Thoracic aorta (tissue), 2 donors: ENCODE results near the gene TMEM123. TPM values are rescaled to one million over a fixed set of nuclear protein-coding genes. Genes with fewer than 3 reads are reported as not detected.

ENCODE experiments used
- ATAC-seq: fragments of 150-250 bp; one replicate; pipeline ENCODE4 v1.8.0; 2017; ENCODE audit warnings: low read depth; ENCODE audit not compliant: insufficient number of reproducible peaks, low FRiP score
- DNase-seq: peaks from one replicate; pipeline ENCODE4 v3.0.0-alpha.2; 2020; ENCODE audit warnings: low spot score
- H3K27ac ChIP-seq, 2 donors: fragments of 200-600 bp; sonication (generic); 1 replicate in 1 of 2; 2 replicates in 1 of 2; pipeline ENCODE4 v1.5.1; 2016; ENCODE audit warnings: mild to moderate bottlenecking in 2 of 2, moderate library complexity in 2 of 2
- H3K27me3 ChIP-seq: fragments of 200-600 bp; sonication (generic); replicated peaks from 2 replicates; pipeline ENCODE4 v1.6.0; 2016; ENCODE audit warnings: mild to moderate bottlenecking; ENCODE audit not compliant: insufficient read depth
- H3K36me3 ChIP-seq: fragments of 200-600 bp; sonication (generic); one replicate; pipeline ENCODE4 v1.5.1; 2016
- H3K4me1 ChIP-seq, 2 donors: fragments of 200-600 bp; sonication (generic); 1 replicate in 1 of 2; 2 replicates in 1 of 2; pipeline versions ENCODE4 v1.5.1 to v1.6.0; 2016; ENCODE audit warnings: low read depth in 2 of 2, mild to moderate bottlenecking in 1 of 2; ENCODE audit not compliant: control insufficient read depth in 1 of 2
- H3K4me3 ChIP-seq: fragments of 200-600 bp; sonication (generic); 2 replicates; pipeline ENCODE4 v1.5.1; 2016; ENCODE audit warnings: mild to moderate bottlenecking
- H3K9me3 ChIP-seq: fragments of 200-600 bp; sonication (generic); 2 replicates; pipeline ENCODE4 v1.5.1; 2016
- CTCF ChIP-seq: fragments of 200-600 bp; sonication (generic); IDR thresholded peaks from one replicate; pipeline ENCODE4 v1.5.1; 2019; ENCODE audit warnings: antibody characterized with exemption
- total RNA-seq, 2 donors: library from RNA; depleted of rRNA; stranded (reverse); fragments of >200 nt; gene quantifications; one replicate each; pipeline versions ENCODE4 v1.1.0 to v1.2.3, GENCODE V29; 2016

TMEM123 gene
- total RNA-seq, 2 donors from 2014 or later = 50.8 to 77.5 TPM

- DNase-seq = no peak
- Histone ChIP-seq H3K4me3 (no peak overlapping the region), H3K4me1 (no peaks in the 10 kb centered on the region), H3K27ac (no peak overlapping the region), H3K36me3 (no peaks in the 10 kb centered on the region), H3K27me3 (no peaks in the 10 kb centered on the region), H3K9me3 (no peaks in the 10 kb centered on the region)
- no peak for TF ChIP-seq CTCF
- no peak for ATAC-seq
Observed at GRCh38 chr11:102414559-102414958, 38.0 kb downstream of the TMEM123 start.

DNA sequence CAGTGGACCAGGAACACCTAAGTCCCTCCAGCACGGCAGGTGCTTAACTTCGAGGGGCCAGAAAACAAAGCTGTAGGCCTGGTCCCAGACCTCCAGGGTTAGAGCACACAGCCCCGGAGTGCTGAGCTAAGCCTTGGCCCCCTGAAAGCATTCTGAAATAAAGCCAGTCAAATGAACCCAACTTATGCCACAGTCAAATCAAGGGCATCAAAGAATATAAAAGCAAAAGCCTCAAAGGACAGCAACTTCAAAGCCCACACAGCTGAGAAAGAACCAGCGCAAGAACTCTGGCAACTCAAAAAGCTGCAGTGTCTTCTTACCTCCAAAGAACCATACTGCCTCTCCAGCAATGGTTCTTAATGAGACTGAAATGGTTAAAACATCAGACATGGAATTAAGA is 39.1 kb downstream of the TMEM123 start:
- Histone ChIP-seq H3K4me1 (no peaks in the 10 kb centered on the region), H3K36me3 (no peaks in the 10 kb centered on the region), H3K27ac (no peak overlapping the region), H3K27me3 (no peaks in the 10 kb centered on the region), H3K9me3 (no peaks in the 10 kb centered on the region), H3K4me3 (no peak overlapping the region)
- no peak for TF ChIP-seq CTCF
- no peak for ATAC-seq
- DNase-seq = no peak

GRCh38 chr11:102411142-102411541 is 41.4 kb downstream of the TMEM123 start:
- DNase-seq (no peak), ATAC-seq (no peak)
- Histone ChIP-seq H3K4me3 (no peak overlapping the region), H3K36me3 (no peaks in the 10 kb centered on the region), H3K27me3 (no peaks in the 10 kb centered on the region), H3K27ac (no peak overlapping the region), H3K9me3 (no peaks in the 10 kb centered on the region), H3K4me1 (peaks cover 0 to 6% of the 10 kb centered on the region in 2 donors)
- no peak for TF ChIP-seq CTCF

GRCh38 chr11:102410382-102410784 is 42.2 kb downstream of the TMEM123 start:
- Histone ChIP-seq H3K36me3 (no peaks in the 10 kb centered on the region), H3K27ac (no peak overlapping the region), H3K9me3 (no peaks in the 10 kb centered on the region), H3K27me3 (no peaks in the 10 kb centered on the region), H3K4me1 (peaks cover 0 to 6% of the 10 kb centered on the region in 2 donors), H3K4me3 (no peak overlapping the region)
- DNase-seq (no peak), ATAC-seq (no peak)
- TF ChIP-seq CTCF = no peak

DNA sequence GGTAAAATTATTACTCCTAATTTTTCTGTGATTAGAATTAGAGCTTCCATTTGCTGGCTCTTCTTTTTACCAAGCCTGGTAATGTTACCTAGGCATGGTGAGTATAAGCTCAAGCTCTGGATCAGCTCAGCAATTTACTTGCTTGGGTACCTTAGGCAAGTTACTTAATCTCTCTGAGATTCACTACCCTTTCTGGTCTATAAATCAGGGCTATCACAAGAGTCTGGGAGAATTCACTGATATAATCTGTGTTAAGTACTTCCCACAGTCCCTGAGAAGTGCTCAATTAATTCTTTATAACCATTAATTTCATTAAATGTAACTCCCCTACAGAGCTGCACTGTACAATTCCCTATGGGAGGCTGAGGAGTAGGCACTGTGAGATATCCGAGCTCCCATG is 44.2 kb downstream of the TMEM123 start:
- H3K27ac ChIP-seq = no peak overlapping the region
- H3K4me1 ChIP-seq = peaks cover 0 to 6% of the 10 kb centered on the region in 2 donors
- no peak for TF ChIP-seq CTCF
- no peak overlapping the region for H3K4me3 ChIP-seq
- no peak for ATAC-seq
- no peak for DNase-seq
- H3K27me3 ChIP-seq = no peaks in the 10 kb centered on the region
- H3K36me3 ChIP-seq = no peaks in the 10 kb centered on the region
- H3K9me3 ChIP-seq = no peaks in the 10 kb centered on the region
